Measurements from ENCODE around the gene CEBPA. TPM values are rescaled to one million over a fixed set of nuclear protein-coding genes. Genes with fewer than 3 reads are reported as not detected.

The CEBPA gene
- total RNA-seq, 4 donors from 2014 or later: 86.3 to 360 (median 196) TPM

- Histone ChIP-seq H3K36me3 (no peaks in the 10 kb centered on the region), H3K27ac (no peak overlapping the region), H3K9me3 (peaks cover 5% of the 10 kb centered on the region), H3K27me3 (no peaks in the 10 kb centered on the region), H3K4me3 (no peak overlapping the region), H3K4me1 (no peaks in the 10 kb centered on the region)
- TF ChIP-seq POLR2AphosphoS5 (IDR thresholded peaks at IDR 0.05) (no peak), POLR2A (IDR thresholded peaks at IDR 0.05) (no peak), CTCF (IDR thresholded peaks at IDR 0.05) (no peak), EP300 (IDR thresholded peaks at IDR 0.05) (no peak)
- DNase-seq (ENCODE audit: low spot score in 2 of 2): no peak
- WGBS: 88% methylated on average over 6 of the region's 6 CpGs
Observed at GRCh38 chr19:33259539-33259938, 42.8 kb downstream of the CEBPA start.

- H3K36me3 ChIP-seq: no peaks in the 10 kb centered on the region
- H3K27ac ChIP-seq: no peak overlapping the region
- TF ChIP-seq CTCF (IDR thresholded peaks at IDR 0.05): no peak
- no peak for TF ChIP-seq POLR2AphosphoS5 (IDR thresholded peaks at IDR 0.05)
- no peak for TF ChIP-seq POLR2A (IDR thresholded peaks at IDR 0.05)
- no peak for TF ChIP-seq EP300 (IDR thresholded peaks at IDR 0.05)
- H3K9me3 ChIP-seq: peaks cover 5% of the 10 kb centered on the region
- DNase-seq (ENCODE audit: low spot score in 2 of 2): no peak
- no peak overlapping the region for H3K4me3 ChIP-seq
- WGBS: 95% methylated on average over 2 of the region's 2 CpGs
- no peaks in the 10 kb centered on the region for H3K27me3 ChIP-seq
- no peaks in the 10 kb centered on the region for H3K4me1 ChIP-seq
Observed at GRCh38 chr19:33257828-33258227, 44.5 kb downstream of the CEBPA start.

- H3K27me3 ChIP-seq: peaks cover 4% of the 10 kb centered on the region
- no peak overlapping the region for H3K27ac ChIP-seq
- no peak for TF ChIP-seq EP300 (IDR thresholded peaks at IDR 0.05)
- TF ChIP-seq POLR2A (IDR thresholded peaks at IDR 0.05): no peak
- TF ChIP-seq POLR2AphosphoS5 (IDR thresholded peaks at IDR 0.05): no peak
- no peak for TF ChIP-seq CTCF (IDR thresholded peaks at IDR 0.05)
- 73% methylated on average over 5 of the region's 7 CpGs for WGBS
- H3K36me3 ChIP-seq: no peaks in the 10 kb centered on the region
- H3K9me3 ChIP-seq: peaks cover 5% of the 10 kb centered on the region
- no peak overlapping the region for H3K4me3 ChIP-seq
- no peak for DNase-seq (ENCODE audit: low spot score in 2 of 2)
- no peaks in the 10 kb centered on the region for H3K4me1 ChIP-seq
Observed at GRCh38 chr19:33256261-33256660, 46.1 kb downstream of the CEBPA start.

- Histone ChIP-seq H3K9me3 (peaks cover 5% of the 10 kb centered on the region), H3K4me3 (no peak overlapping the region), H3K4me1 (no peaks in the 10 kb centered on the region), H3K27ac (no peak overlapping the region), H3K36me3 (no peaks in the 10 kb centered on the region), H3K27me3 (peaks cover 9% of the 10 kb centered on the region)
- no peak for TF ChIP-seq CTCF (IDR thresholded peaks at IDR 0.05)
- TF ChIP-seq POLR2AphosphoS5 (IDR thresholded peaks at IDR 0.05): no peak
- TF ChIP-seq POLR2A (IDR thresholded peaks at IDR 0.05): no peak
- no peak for TF ChIP-seq EP300 (IDR thresholded peaks at IDR 0.05)
- DNase-seq (ENCODE audit: low spot score in 2 of 2): no peak
- WGBS: 82% methylated on average over 4 of the region's 7 CpGs
Observed at GRCh38 chr19:33255781-33256180, 46.6 kb downstream of the CEBPA start.

- Histone ChIP-seq H3K27ac (no peak overlapping the region), H3K4me1 (peaks cover 4% of the 10 kb centered on the region), H3K27me3 (peaks cover 9% of the 10 kb centered on the region), H3K4me3 (no peak overlapping the region), H3K9me3 (peaks cover 5% of the 10 kb centered on the region), H3K36me3 (no peaks in the 10 kb centered on the region)
- 75% methylated on average over 6 of the region's 13 CpGs for WGBS
- no peak for DNase-seq (ENCODE audit: low spot score in 2 of 2)
- no peak for TF ChIP-seq POLR2AphosphoS5 (IDR thresholded peaks at IDR 0.05)
- no peak for TF ChIP-seq POLR2A (IDR thresholded peaks at IDR 0.05)
- TF ChIP-seq EP300 (IDR thresholded peaks at IDR 0.05): no peak
- TF ChIP-seq CTCF (IDR thresholded peaks at IDR 0.05): no peak
Observed at GRCh38 chr19:33254245-33254824, 48.0 kb downstream of the CEBPA start.

Measured in suprapubic skin (tissue), 4 donors.